Activated naive CD4-positive, alpha-beta T cell treated with anti-CD3 and anti-CD28 coated beads, Interleukin-2, amount 10 ng/mL, durations not matched to agents 7 days and 5 days (primary cell): ENCODE measurements around the gene MED9.

Source experiments
- CTCF ChIA-PET: fragments of 350-600 bp; sonication (Branson Sonifier 250); formaldehyde crosslinking; loops from one replicate; lab custom pipeline; 2021; ENCODE audit warnings: antibody characterized with exemption; lab: Charles Lee
- DNase-seq: peaks from one replicate; pipeline ENCODE4 v3.0.0-alpha.2; 2020
- H3K27ac Mint-ChIP-seq: one replicate; pipeline ENCODE4 v1.8.0; 2021; ENCODE audit warnings: mild to moderate bottlenecking, moderate library complexity, mixed read lengths
- H3K27me3 Mint-ChIP-seq: one replicate; pipeline ENCODE4 v1.8.0; 2021; ENCODE audit warnings: mild to moderate bottlenecking, mixed read lengths
- H3K36me3 Mint-ChIP-seq: one replicate; pipeline ENCODE4 v1.8.0; 2021; ENCODE audit warnings: mixed read lengths
- H3K4me1 Mint-ChIP-seq: one replicate; pipeline ENCODE4 v1.8.0; 2021; ENCODE audit warnings: mixed read lengths
- H3K4me3 Mint-ChIP-seq: one replicate; pipeline ENCODE4 v1.8.0; 2021; ENCODE audit warnings: mild to moderate bottlenecking, moderate library complexity, mixed read lengths
- H3K9me3 Mint-ChIP-seq: one replicate; pipeline ENCODE4 v1.8.0; 2021; ENCODE audit warnings: mixed read lengths

Gene MED9

GRCh38 chr17:17506893-17507464 lies 30.2 kb downstream of the MED9 start:
- H3K27ac Mint-ChIP-seq, result no peak overlapping the region
- H3K4me3 Mint-ChIP-seq, result no peak overlapping the region
- CTCF ChIA-PET, result interaction anchor here (1.5 to 1.9 kb wide), 2 partner anchors 10 to 152 kb away, joined by 3 to 6 read pairs; partner anchors contain the start of gene RASD1
- H3K9me3 Mint-ChIP-seq, result no peaks in the 10 kb centered on the region
- no peaks in the 10 kb centered on the region for H3K36me3 Mint-ChIP-seq
- no peak for DNase-seq
- H3K4me1 Mint-ChIP-seq, result no peaks in the 10 kb centered on the region
- H3K27me3 Mint-ChIP-seq, result no peaks in the 10 kb centered on the region

GRCh38 chr17:17507465-17508011 lies 30.7 kb downstream of the MED9 start:
- no peak overlapping the region for H3K4me3 Mint-ChIP-seq
- no peak overlapping the region for H3K27ac Mint-ChIP-seq
- DNase-seq, result no peak
- H3K27me3 Mint-ChIP-seq, result no peaks in the 10 kb centered on the region
- H3K4me1 Mint-ChIP-seq, result no peaks in the 10 kb centered on the region
- H3K9me3 Mint-ChIP-seq, result no peaks in the 10 kb centered on the region
- no peaks in the 10 kb centered on the region for H3K36me3 Mint-ChIP-seq
- CTCF ChIA-PET, result interaction anchor here (1.5 kb wide), 1 partner anchor 153 kb away, joined by 3 read pairs; no protein-coding TSS in a partner anchor

- Mint-ChIP-seq H3K9me3 (no peaks in the 10 kb centered on the region), H3K27ac (no peak overlapping the region), H3K27me3 (no peaks in the 10 kb centered on the region), H3K36me3 (no peaks in the 10 kb centered on the region), H3K4me1 (no peaks in the 10 kb centered on the region), H3K4me3 (no peak overlapping the region)
- CTCF ChIA-PET, result interaction anchor here (1.5 kb wide), 1 partner anchor 153 kb away, joined by 3 read pairs; no protein-coding TSS in a partner anchor
- DNase-seq, result no peak
Measured at GRCh38 chr17:17508019-17508535, 31.3 kb downstream of the MED9 start.

- DNase-seq, result no peak
- Mint-ChIP-seq H3K9me3 (no peaks in the 10 kb centered on the region), H3K36me3 (no peaks in the 10 kb centered on the region), H3K4me3 (no peak overlapping the region), H3K4me1 (no peaks in the 10 kb centered on the region), H3K27me3 (no peaks in the 10 kb centered on the region), H3K27ac (no peak overlapping the region)
- CTCF ChIA-PET, result interaction anchor here (0.6 to 1.4 kb wide), 2 partner anchors 60 to 121 kb away, joined by 3 to 4 read pairs; no protein-coding TSS in a partner anchor
Measured at GRCh38 chr17:17508646-17509591, 32.1 kb downstream of the MED9 start.

- Mint-ChIP-seq H3K27ac (no peak overlapping the region), H3K27me3 (no peaks in the 10 kb centered on the region), H3K9me3 (no peaks in the 10 kb centered on the region), H3K4me3 (no peak overlapping the region), H3K4me1 (no peaks in the 10 kb centered on the region), H3K36me3 (no peaks in the 10 kb centered on the region)
- CTCF ChIA-PET, result interaction anchor here (1.2 to 2.9 kb wide), 3 partner anchors 13 to 132 kb away, joined by 3 to 12 read pairs (median 4); partner anchors contain the start of gene RASD1
- DNase-seq, result no peak
Measured at GRCh38 chr17:17509601-17510425, 33.0 kb downstream of the MED9 start.

- Mint-ChIP-seq H3K9me3 (no peaks in the 10 kb centered on the region), H3K4me1 (no peaks in the 10 kb centered on the region), H3K27ac (no peak overlapping the region), H3K4me3 (no peak overlapping the region), H3K27me3 (no peaks in the 10 kb centered on the region), H3K36me3 (no peaks in the 10 kb centered on the region)
- CTCF ChIA-PET, result interaction anchor here (1.2 to 2.9 kb wide), 3 partner anchors 14 to 131 kb away, joined by 3 to 12 read pairs (median 4); partner anchors contain the start of gene RASD1
- no peak for DNase-seq
Measured at GRCh38 chr17:17510456-17511292, 33.9 kb downstream of the MED9 start.

GRCh38 chr17:17511293-17511741 lies 34.5 kb downstream of the MED9 start:
- no peaks in the 10 kb centered on the region for H3K4me1 Mint-ChIP-seq
- CTCF ChIA-PET, result interaction anchor here (1.2 to 2.9 kb wide), 2 partner anchors 14 to 131 kb away, joined by 3 to 12 read pairs; partner anchors contain the start of gene RASD1
- H3K27me3 Mint-ChIP-seq, result no peaks in the 10 kb centered on the region
- no peak for DNase-seq
- no peaks in the 10 kb centered on the region for H3K36me3 Mint-ChIP-seq
- H3K27ac Mint-ChIP-seq, result no peak overlapping the region
- H3K4me3 Mint-ChIP-seq, result no peak overlapping the region
- H3K9me3 Mint-ChIP-seq, result no peaks in the 10 kb centered on the region

GRCh38 chr17:17511881-17512858 lies 35.4 kb downstream of the MED9 start:
- Mint-ChIP-seq H3K4me3 (no peak overlapping the region), H3K27ac (no peak overlapping the region)
- CTCF ChIA-PET, result interaction anchor here (2.9 kb wide), 1 partner anchor 15 kb away, joined by 12 read pairs; the partner anchor contains the start of gene RASD1

GRCh38 chr17:17512866-17513265 lies 36.1 kb downstream of the MED9 start:
- DNase-seq, result no peak
- H3K4me3 Mint-ChIP-seq, result no peak overlapping the region
- H3K27ac Mint-ChIP-seq, result no peak overlapping the region
- CTCF ChIA-PET, result no interaction called here
- no peaks in the 10 kb centered on the region for H3K27me3 Mint-ChIP-seq
- no peaks in the 10 kb centered on the region for H3K36me3 Mint-ChIP-seq
- H3K9me3 Mint-ChIP-seq, result no peaks in the 10 kb centered on the region
- H3K4me1 Mint-ChIP-seq, result no peaks in the 10 kb centered on the region

More at GRCh38 chr17:17511881-17512858, 35.4 kb downstream of the MED9 start:
- no peaks in the 10 kb centered on the region for H3K27me3 Mint-ChIP-seq
- H3K36me3 Mint-ChIP-seq, result no peaks in the 10 kb centered on the region
- H3K4me1 Mint-ChIP-seq, result no peaks in the 10 kb centered on the region
- DNase-seq, result no peak
- no peaks in the 10 kb centered on the region for H3K9me3 Mint-ChIP-seq

- H3K4me1 Mint-ChIP-seq, result no peaks in the 10 kb centered on the region
- no peak overlapping the region for H3K4me3 Mint-ChIP-seq
- no peaks in the 10 kb centered on the region for H3K36me3 Mint-ChIP-seq
- H3K27ac Mint-ChIP-seq, result no peak overlapping the region
- H3K9me3 Mint-ChIP-seq, result no peaks in the 10 kb centered on the region
- H3K27me3 Mint-ChIP-seq, result no peaks in the 10 kb centered on the region
- CTCF ChIA-PET, result no interaction called here
- DNase-seq, result no peak
Measured at GRCh38 chr17:17513626-17514025, 36.8 kb downstream of the MED9 start.

GRCh38 chr17:17514361-17514992 lies 37.7 kb downstream of the MED9 start:
- no peaks in the 10 kb centered on the region for H3K36me3 Mint-ChIP-seq
- CTCF ChIA-PET, result no interaction called here
- no peak overlapping the region for H3K4me3 Mint-ChIP-seq
- no peak for DNase-seq
- no peaks in the 10 kb centered on the region for H3K4me1 Mint-ChIP-seq
- H3K9me3 Mint-ChIP-seq, result no peaks in the 10 kb centered on the region
- H3K27me3 Mint-ChIP-seq, result no peaks in the 10 kb centered on the region
- no peak overlapping the region for H3K27ac Mint-ChIP-seq
